GM23248 (cell line): Measurements from ENCODE around the gene GRIN3A. TPM values are rescaled to one million over a fixed set of nuclear protein-coding genes. Genes with fewer than 3 reads are reported as not detected.
"Not testable (repeated sequence)": the region's sequence is repeated elsewhere in the genome, so short reads cannot be mapped to it uniquely, and the experiment has no call there.

Experiments used
- DNase-seq: peaks from one replicate; pipeline ENCODE4 v3.0.0-alpha.2; 2015
- H2AFZ ChIP-seq: fragments of 200-600 bp; sonication (generic); 2 replicates; pipeline ENCODE4 v1.6.1; 2016; ENCODE audit warnings: antibody characterized with exemption
- H3F3A ChIP-seq: fragments of 200-600 bp; sonication (generic); 2 replicates; pipeline ENCODE4 v1.6.1; 2016; ENCODE audit warnings: mild to moderate bottlenecking, antibody characterized with exemption, mixed run types; ENCODE audit not compliant: insufficient read depth
- H3K27ac ChIP-seq: fragments of 200-600 bp; sonication (generic); 2 replicates; pipeline ENCODE4 v1.5.1; 2016; ENCODE audit warnings: mild to moderate bottlenecking
- H3K27me3 ChIP-seq: fragments of 200-600 bp; sonication (generic); replicated peaks from 2 replicates; pipeline ENCODE4 v1.6.1; 2016; ENCODE audit warnings: mild to moderate bottlenecking; ENCODE audit not compliant: insufficient read depth
- H3K36me3 ChIP-seq: fragments of 200-600 bp; sonication (generic); 2 replicates; pipeline ENCODE4 v1.6.1; 2016; ENCODE audit warnings: low read depth, mild to moderate bottlenecking
- H3K4me1 ChIP-seq: fragments of 200-600 bp; sonication (generic); 2 replicates; pipeline ENCODE4 v1.6.1; 2016; ENCODE audit warnings: mild to moderate bottlenecking; ENCODE audit not compliant: insufficient read depth
- H3K4me2 ChIP-seq: fragments of 200-600 bp; sonication (generic); one replicate; pipeline ENCODE4 v1.6.1; 2016; ENCODE audit warnings: mild to moderate bottlenecking; ENCODE audit not compliant: unreplicated experiment
- H3K4me3 ChIP-seq: fragments of 200-600 bp; sonication (generic); 2 replicates; pipeline ENCODE4 v1.5.1; 2016; ENCODE audit warnings: mild to moderate bottlenecking
- H3K79me2 ChIP-seq: fragments of 200-600 bp; sonication (generic); 2 replicates; pipeline ENCODE4 v1.6.1; 2016; ENCODE audit warnings: mild to moderate bottlenecking; ENCODE audit not compliant: insufficient read depth
- H3K9ac ChIP-seq: fragments of 200-600 bp; sonication (generic); 2 replicates; pipeline ENCODE4 v1.6.1; 2016; ENCODE audit warnings: mild to moderate bottlenecking
- H3K9me2 ChIP-seq: fragments of 200-600 bp; sonication (generic); 2 replicates; pipeline ENCODE4 v1.6.1; 2016; ENCODE audit warnings: mixed run types, mild to moderate bottlenecking, moderate library complexity; ENCODE audit not compliant: insufficient read depth
- H3K9me3 ChIP-seq: fragments of 200-600 bp; sonication (generic); one replicate; pipeline ENCODE4 v1.6.1; 2017; ENCODE audit warnings: low read depth
- H4K20me1 ChIP-seq: fragments of 200-600 bp; sonication (generic); 2 replicates; pipeline ENCODE4 v1.6.0; 2016; ENCODE audit not compliant: insufficient read depth
- EZH2 ChIP-seq: fragments of 200-600 bp; sonication (generic); IDR thresholded peaks from 2 replicates; pipeline ENCODE4 v1.6.1; 2018; ENCODE audit warnings: antibody characterized with exemption, mild to moderate bottlenecking; ENCODE audit not compliant: insufficient read depth, poor library complexity, severe bottlenecking
- EZH2phosphoT487 ChIP-seq: fragments of 200-600 bp; sonication (generic); IDR thresholded peaks from 2 replicates; pipeline ENCODE4 v1.6.1; 2018; ENCODE audit warnings: antibody characterized with exemption, moderate library complexity, mild to moderate bottlenecking, low read depth; ENCODE audit not compliant: insufficient read depth
- WGBS, 2 experiments: methylation state at CpG; one replicate each; pipeline ENCODE4 v1.1.6; 2015 to 2017; ENCODE audit warnings: low lambda C conversion rate in 2 of 2, low coverage in 1 of 2; ENCODE audit errors: missing lambda C conversion rate in 2 of 2; 5-methylcytosine and 5-hydroxymethylcytosine counted together
- in situ Hi-C: fragments of 300-500 bp; cut with MboI; formaldehyde crosslinking; loops from 2 replicates; pipeline ENCODE4 v1.15.0; 2020
- polyA plus RNA-seq: library from polyadenylated mRNA; unstranded; fragments of >200 nt; fragmentation: Nextera tagmentation; extraction: Ambion mirVana; gene quantifications from 2 replicates; pipeline ENCODE4 v1.2.1, GENCODE V29; 2016
- total RNA-seq: library from RNA; depleted of rRNA; stranded (reverse); fragments of >200 nt; shearing (Covaris generic); gene quantifications from 2 replicates; pipeline ENCODE4 v1.2.3, GENCODE V29; 2014

GRIN3A gene
- total and polyA plus RNA-seq, 2 experiments from 2014 or later, result not detected

- in situ Hi-C loops, result no loop called here
- Histone ChIP-seq H3K4me1 (peaks cover 4% of the 10 kb centered on the region; the same call in 1 of the 2 replicates), H3K27me3 (no peaks in the 10 kb centered on the region)
These were observed 146.5 kb downstream of the GRIN3A start for GRCh38 chr9:101591787-101592446.

GRCh38 chr9:101590901-101591300 lies 147.5 kb downstream of the GRIN3A start:
- Histone ChIP-seq H4K20me1 (no peaks in the 10 kb centered on the region), H3K27me3 (no peaks in the 10 kb centered on the region), H3K4me1 (peaks cover 4% of the 10 kb centered on the region; the same call in 1 of the 2 replicates), H3K79me2 (no peaks in the 10 kb centered on the region), H3K9me3 (no peaks in the 10 kb centered on the region), H3K36me3 (no peaks in the 10 kb centered on the region), H3K9ac (no peak overlapping the region), H3K4me2 (no peak overlapping the region), H3F3A (no peaks in the 10 kb centered on the region), H3K9me2 (no peaks in the 10 kb centered on the region; the same call in 1 of the 2 replicates), H2AFZ (no peak overlapping the region), H3K4me3 (no peak overlapping the region), H3K27ac (no peak overlapping the region)
- in situ Hi-C loops, result no loop called here
- no peak for DNase-seq
- 87 to 88% methylated on average over 3 of the region's 3 CpGs for WGBS, 2 experiments
- TF ChIP-seq EZH2phosphoT487 (no peak), EZH2 (no peak)

More at GRCh38 chr9:101591787-101592446, 146.5 kb downstream of the GRIN3A start:
- no peak overlapping the region for H3K4me2 ChIP-seq
- no peak for TF ChIP-seq EZH2phosphoT487
- no peak for TF ChIP-seq EZH2
- no peak overlapping the region for H3K4me3 ChIP-seq
- H3K79me2 ChIP-seq, result no peaks in the 10 kb centered on the region
- no peaks in the 10 kb centered on the region for H3K36me3 ChIP-seq
- H3F3A ChIP-seq, result no peaks in the 10 kb centered on the region
- no peak for DNase-seq
- no peaks in the 10 kb centered on the region for H3K9me3 ChIP-seq
- H2AFZ ChIP-seq, result no peak overlapping the region
- H3K9me2 ChIP-seq, result no peaks in the 10 kb centered on the region; the same call in 1 of the 2 replicates
- no peak overlapping the region for H3K27ac ChIP-seq
- no peaks in the 10 kb centered on the region for H4K20me1 ChIP-seq
- no peak overlapping the region for H3K9ac ChIP-seq

GRCh38 chr9:101590074-101590473 lies 148.4 kb downstream of the GRIN3A start:
- H3K4me2 ChIP-seq, H3K9me2 ChIP-seq, H3F3A ChIP-seq, H4K20me1 ChIP-seq, in situ Hi-C loops, H3K36me3 ChIP-seq, H2AFZ ChIP-seq, H3K4me3 ChIP-seq, H3K9me3 ChIP-seq, H3K4me1 ChIP-seq, H3K27me3 ChIP-seq, H3K9ac ChIP-seq, H3K79me2 ChIP-seq: not testable (repeated sequence)
- peak overlapping the region; percentile 19; the same call in 1 of the 2 replicates for H3K27ac ChIP-seq
- peak; percentile 68 for DNase-seq
- 45 to 59% methylated on average over 5 to 6 of the region's 6 CpGs for WGBS, 2 experiments

- Histone ChIP-seq H3F3A (peaks cover 7% of the 10 kb centered on the region), H3K4me2 (no peak overlapping the region), H3K27me3 (no peaks in the 10 kb centered on the region), H3K4me1 (peaks cover 5% of the 10 kb centered on the region), H3K4me3 (no peak overlapping the region), H3K36me3 (no peaks in the 10 kb centered on the region), H3K9me3 (no peaks in the 10 kb centered on the region), H3K79me2 (no peaks in the 10 kb centered on the region), H2AFZ (no peak overlapping the region), H3K9ac (no peak overlapping the region), H3K9me2 (no peaks in the 10 kb centered on the region; the same call in 1 of the 2 replicates), H3K27ac (no peak overlapping the region), H4K20me1 (no peaks in the 10 kb centered on the region)
- DNase-seq, result peak; percentile 43
- TF ChIP-seq EZH2 (no peak), EZH2phosphoT487 (no peak)
- in situ Hi-C loops, result no loop called here
- 77 to 81% methylated on average over 4 of the region's 4 CpGs for WGBS, 2 experiments
These were observed 151.0 kb downstream of the GRIN3A start for GRCh38 chr9:101587332-101588043.
